Body of pancreas (tissue), 4 donors: Measurements from ENCODE around the gene TNFRSF18. TPM values are rescaled to one million over a fixed set of nuclear protein-coding genes. Genes with fewer than 3 reads are reported as not detected.

ENCODE experiments used
- ATAC-seq: fragments of 150-250 bp; one replicate; pipeline ENCODE4 v1.9.1; 2016
- DNase-seq, 4 donors: peaks; one replicate each; pipeline ENCODE4 v3.0.0-alpha.2; 2019
- H3K27ac ChIP-seq, 4 donors: fragments of 200-600 bp; sonication (generic); 1 replicate in 3 of 4; 2 replicates in 1 of 4; pipeline versions ENCODE4 v1.5.1 to v1.6.1; 2016 to 2019; ENCODE audit warnings: mild to moderate bottlenecking in 1 of 4, mixed read lengths in 1 of 4, moderate library complexity in 1 of 4
- H3K27me3 ChIP-seq, 2 donors: fragments of 200-600 bp; sonication (generic); one replicate each; pipeline ENCODE4 v1.6.0; 2016; ENCODE audit warnings: mild to moderate bottlenecking in 1 of 2
- H3K36me3 ChIP-seq, 2 donors: fragments of 200-600 bp; sonication (generic); replicated peaks in 1 of 2; 2 replicates each; pipeline ENCODE4 v1.5.1; 2016; ENCODE audit warnings: low read depth in 2 of 2; ENCODE audit not compliant: insufficient read depth in 1 of 2
- H3K4me1 ChIP-seq: fragments of 200-600 bp; sonication (generic); one replicate; pipeline ENCODE4 v1.6.0; 2016
- H3K4me3 ChIP-seq, 2 donors: fragments of 200-600 bp; sonication (generic); 1 replicate in 1 of 2; 2 replicates in 1 of 2; pipeline ENCODE4 v1.5.1; 2016 to 2019
- H3K9me3 ChIP-seq, 3 donors: fragments of 200-600 bp; sonication (generic); 1 replicate in 2 of 3; 2 replicates in 1 of 3; pipeline ENCODE4 v1.5.1; 2016
- POLR2A ChIP-seq, 3 donors: fragments of 450-650 bp; IDR thresholded peaks; one replicate each; pipeline ENCODE4 v1.6.1; 2016; ENCODE audit warnings: antibody characterized with exemption in 3 of 3, mild to moderate bottlenecking in 2 of 3
- WGBS, 2 donors: methylation state at CpG; one replicate each; pipeline ENCODE4 v1.1.5; 2017; 5-methylcytosine and 5-hydroxymethylcytosine counted together
- intact Hi-C: fragments of 100-400 bp; cut with DNase I; formaldehyde crosslinking; loops from one replicate; pipeline ENCODE4 v1.15.1; 2023
- total RNA-seq, 2 donors: library from RNA; depleted of rRNA; stranded (reverse); fragments of >200 nt; gene quantifications; one replicate each; pipeline ENCODE4 v1.1.0, GENCODE V29; 2016
- TF ChIP-seq, protein P1 (sequence below), 7 experiments: fragments of 450-650 bp in 4 of 7; fragments of 200-600 bp in 3 of 7; sonication (generic) in 3 of 7; IDR thresholded peaks; one replicate each; pipeline ENCODE4 v1.5.1; 2016 to 2019; ENCODE audit warnings: antibody characterized with exemption in 7 of 7

The TNFRSF18 gene
- total RNA-seq, 2 donors from 2014 or later: not detected

DNA sequence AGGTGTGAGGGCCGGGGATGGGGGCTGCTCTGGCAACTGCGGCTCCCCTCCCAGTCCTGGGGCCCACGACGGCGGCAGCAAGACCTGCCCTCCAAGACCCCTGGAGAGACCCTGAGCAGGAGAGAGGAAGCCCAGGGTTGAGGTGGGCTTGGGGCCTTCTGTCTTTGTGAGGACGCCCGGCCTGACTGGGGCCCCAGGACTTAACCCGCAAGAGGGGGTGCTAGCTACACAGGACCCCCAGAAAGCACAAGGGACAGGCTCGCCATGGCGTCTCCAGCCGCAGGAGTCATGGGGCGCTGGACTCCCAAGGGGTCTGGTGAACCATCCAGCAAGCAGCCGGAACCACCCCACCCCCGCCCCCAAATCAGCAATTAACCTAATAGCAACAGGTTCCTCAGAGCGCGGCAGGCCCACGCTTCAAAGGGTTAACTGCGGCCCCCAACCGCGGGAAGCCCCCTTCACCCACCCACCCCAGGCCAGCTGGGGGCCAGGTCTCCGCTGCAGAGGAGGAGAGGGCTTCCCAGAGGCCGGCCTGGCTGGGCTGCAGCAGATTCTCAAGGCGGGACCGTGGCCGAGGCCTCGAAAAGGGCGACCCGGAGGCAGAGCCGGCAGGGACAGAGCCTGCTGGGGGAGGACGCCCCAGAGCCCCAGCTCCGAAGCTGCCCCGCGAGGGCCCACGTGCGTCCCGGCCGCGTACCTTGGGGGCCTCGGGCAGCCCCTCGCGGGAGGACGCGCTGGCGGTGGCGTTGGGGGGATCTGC, 39.6 kb upstream of the TNFRSF18 start:
- Histone ChIP-seq H3K4me1 (no peaks in the 10 kb centered on the region), H3K4me3 (no peak overlapping the region), H3K9me3 (no peaks in the 10 kb centered on the region), H3K27ac (no peak overlapping the region), H3K36me3 (no peaks in the 10 kb centered on the region), H3K27me3 (no peaks in the 10 kb centered on the region)
- TF ChIP-seq, protein P1, sequence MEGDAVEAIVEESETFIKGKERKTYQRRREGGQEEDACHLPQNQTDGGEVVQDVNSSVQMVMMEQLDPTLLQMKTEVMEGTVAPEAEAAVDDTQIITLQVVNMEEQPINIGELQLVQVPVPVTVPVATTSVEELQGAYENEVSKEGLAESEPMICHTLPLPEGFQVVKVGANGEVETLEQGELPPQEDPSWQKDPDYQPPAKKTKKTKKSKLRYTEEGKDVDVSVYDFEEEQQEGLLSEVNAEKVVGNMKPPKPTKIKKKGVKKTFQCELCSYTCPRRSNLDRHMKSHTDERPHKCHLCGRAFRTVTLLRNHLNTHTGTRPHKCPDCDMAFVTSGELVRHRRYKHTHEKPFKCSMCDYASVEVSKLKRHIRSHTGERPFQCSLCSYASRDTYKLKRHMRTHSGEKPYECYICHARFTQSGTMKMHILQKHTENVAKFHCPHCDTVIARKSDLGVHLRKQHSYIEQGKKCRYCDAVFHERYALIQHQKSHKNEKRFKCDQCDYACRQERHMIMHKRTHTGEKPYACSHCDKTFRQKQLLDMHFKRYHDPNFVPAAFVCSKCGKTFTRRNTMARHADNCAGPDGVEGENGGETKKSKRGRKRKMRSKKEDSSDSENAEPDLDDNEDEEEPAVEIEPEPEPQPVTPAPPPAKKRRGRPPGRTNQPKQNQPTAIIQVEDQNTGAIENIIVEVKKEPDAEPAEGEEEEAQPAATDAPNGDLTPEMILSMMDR (IDR thresholded peaks at IDR 0.05): no peak
- TF ChIP-seq POLR2A (IDR thresholded peaks at IDR 0.05): no peak
- DNase-seq (no peak), ATAC-seq (no peak)
- intact Hi-C loops: no loop called here
- WGBS, 2 donors: 38 to 88% methylated on average over 9 to 42 of the region's 45 CpGs

DNA sequence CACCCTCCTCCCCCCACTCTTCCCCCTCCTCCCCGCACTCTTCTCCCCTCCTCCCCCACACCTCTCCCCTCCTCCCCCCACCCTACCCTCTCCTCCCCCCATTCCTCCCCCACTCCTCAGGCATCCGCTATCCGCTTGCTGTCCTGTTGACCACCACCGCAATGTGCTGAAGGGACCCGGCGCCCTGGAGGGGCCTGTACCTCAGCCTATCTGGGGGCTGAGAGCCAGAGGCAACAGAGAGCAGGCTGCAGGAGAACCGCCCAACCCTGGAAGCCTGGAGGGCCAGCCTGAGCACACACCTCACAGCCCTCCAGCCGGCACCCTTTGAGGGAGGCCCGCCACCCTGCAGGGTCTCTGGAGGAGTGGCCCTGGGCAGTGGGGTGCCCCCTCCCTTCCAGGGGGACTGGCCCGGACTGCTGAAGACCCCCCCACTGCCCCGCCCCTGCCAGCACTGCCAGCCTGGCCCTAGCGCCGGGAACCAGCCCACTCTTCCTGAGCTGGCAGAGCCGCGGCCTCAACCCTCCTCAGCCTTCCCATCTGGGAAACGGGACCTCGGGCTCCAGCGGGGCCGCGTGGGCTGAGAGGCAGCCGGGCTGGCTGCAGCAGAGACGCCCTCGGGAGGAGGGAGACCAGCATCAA, 38.9 kb upstream of the TNFRSF18 start:
- DNase-seq (no peak), ATAC-seq (no peak)
- no peaks in the 10 kb centered on the region for H3K4me1 ChIP-seq
- no peak overlapping the region for H3K4me3 ChIP-seq
- H3K9me3 ChIP-seq: no peaks in the 10 kb centered on the region
- 66% methylated on average over 9 of the region's 23 CpGs; no CpG with 5 or more reads in 1 of the 2 donors for WGBS, 2 donors
- H3K27ac ChIP-seq: no peak overlapping the region
- intact Hi-C loops: no loop called here
- H3K36me3 ChIP-seq: no peaks in the 10 kb centered on the region
- TF ChIP-seq, protein P1 (IDR thresholded peaks at IDR 0.05): no peak
- no peak for TF ChIP-seq POLR2A (IDR thresholded peaks at IDR 0.05)
- H3K27me3 ChIP-seq: no peaks in the 10 kb centered on the region

DNA sequence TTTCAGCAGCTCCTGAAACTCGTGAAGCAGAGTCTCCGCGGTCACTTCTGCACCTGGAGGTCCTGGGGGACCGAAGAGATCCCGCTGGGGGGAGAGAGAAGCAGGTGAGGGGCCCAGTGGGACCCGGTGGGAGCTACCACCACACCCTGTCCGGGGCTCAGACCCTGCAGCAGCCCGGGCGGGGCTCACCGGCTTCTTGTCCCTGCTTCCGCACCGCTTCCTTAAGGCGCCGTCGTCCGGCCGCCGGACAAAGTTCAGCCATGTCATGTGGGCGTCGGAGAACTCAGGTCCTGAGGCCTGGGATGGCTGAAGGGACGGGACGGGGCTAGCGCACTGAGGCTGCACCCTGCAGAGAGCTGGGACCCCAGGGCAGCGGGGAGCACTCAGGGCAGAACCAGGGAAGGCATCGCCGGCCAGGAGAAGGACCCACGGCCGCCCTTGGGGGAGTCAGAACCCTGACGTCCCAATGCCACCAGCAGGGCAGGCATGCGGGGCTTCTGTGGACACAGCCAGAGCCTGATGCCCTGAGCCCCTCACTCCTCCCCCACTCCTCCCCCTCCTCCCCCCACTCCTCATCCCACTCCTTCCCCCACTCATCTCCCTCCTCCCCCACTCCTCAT, 37.9 kb upstream of the TNFRSF18 start:
- no peak for ATAC-seq
- Histone ChIP-seq H3K4me3 (no peak overlapping the region), H3K27me3 (no peaks in the 10 kb centered on the region), H3K36me3 (no peaks in the 10 kb centered on the region), H3K4me1 (no peaks in the 10 kb centered on the region), H3K9me3 (no peaks in the 10 kb centered on the region), H3K27ac (no peak overlapping the region)
- no peak for TF ChIP-seq POLR2A (IDR thresholded peaks at IDR 0.05)
- TF ChIP-seq, protein P1 (IDR thresholded peaks at IDR 0.05): no peak
- 64 to 81% methylated on average over 3 to 29 of the region's 30 CpGs for WGBS, 2 donors
- intact Hi-C loops: no loop called here
- no peak for DNase-seq

DNA sequence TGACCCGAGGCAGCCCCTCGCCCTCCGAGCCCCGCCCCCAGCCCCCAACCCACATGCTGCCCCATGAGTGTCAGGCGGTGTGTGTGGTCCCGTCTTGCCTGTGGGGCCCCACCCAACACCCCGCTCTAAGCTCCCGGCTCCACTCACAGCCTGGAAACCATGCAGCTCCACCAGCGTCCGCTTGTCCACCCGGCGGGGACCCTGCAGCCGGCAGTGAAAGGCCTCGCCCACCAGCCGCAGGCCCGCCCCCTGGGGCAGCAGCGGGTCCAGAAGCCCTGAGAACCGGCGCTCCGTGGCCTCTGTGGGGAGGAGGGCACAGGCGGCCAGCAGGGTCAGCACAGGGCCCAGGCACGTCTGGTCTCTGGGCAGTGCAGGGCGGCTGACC, 37.4 kb upstream of the TNFRSF18 start:
- no peak for ATAC-seq
- no peaks in the 10 kb centered on the region for H3K36me3 ChIP-seq
- no peak overlapping the region for H3K27ac ChIP-seq
- no peaks in the 10 kb centered on the region for H3K9me3 ChIP-seq
- H3K4me3 ChIP-seq: no peak overlapping the region
- WGBS, 2 donors: 84% methylated on average over 22 of the region's 23 CpGs; no CpG with 5 or more reads in 1 of the 2 donors
- intact Hi-C loops: no loop called here
- TF ChIP-seq POLR2A (IDR thresholded peaks at IDR 0.05): no peak
- TF ChIP-seq, protein P1 (IDR thresholded peaks at IDR 0.05): no peak
- H3K4me1 ChIP-seq: no peaks in the 10 kb centered on the region
- H3K27me3 ChIP-seq: no peaks in the 10 kb centered on the region
- DNase-seq: no peak
